Skeletal muscle cell (primary cell): Measurements from ENCODE around the gene CTSV.
"Not testable (repeated sequence)": the region's sequence is repeated elsewhere in the genome, so short reads cannot be mapped to it uniquely, and the experiment has no call there.

Experiments used
- DNase-seq: peaks from one replicate; pipeline ENCODE4 v3.0.0-alpha.2; 2010; ENCODE audit warnings: low read depth
- H3K4me3 ChIP-seq: 2 replicates; pipeline ENCODE4 v1.5.1; 2011; ENCODE audit warnings: low read depth, mild to moderate bottlenecking, control low read depth, low read length, moderate library complexity

Gene CTSV

GRCh38 chr9:97046228-97046627 is 7.3 kb upstream of the CTSV start:
- no peak for DNase-seq
- H3K4me3 ChIP-seq = no peak overlapping the region

- no peak for DNase-seq
Observed at GRCh38 chr9:97045300-97045699, 6.4 kb upstream of the CTSV start.

GRCh38 chr9:97041898-97042297 is 3.0 kb upstream of the CTSV start:
- no peak overlapping the region for H3K4me3 ChIP-seq
- DNase-seq = no peak

More at GRCh38 chr9:97045300-97045699, 6.4 kb upstream of the CTSV start:
- no peak overlapping the region for H3K4me3 ChIP-seq

- peak; percentile 18 for DNase-seq
- H3K4me3 ChIP-seq = peak overlapping the region; percentile 55
Observed at GRCh38 chr9:97039514-97039860, 545 bp upstream of the CTSV start.

- not testable (repeated sequence) for DNase-seq, H3K4me3 ChIP-seq
Observed at GRCh38 chr9:97023505-97023904, 15.4 kb downstream of the CTSV start.

- peak overlapping the region; percentile 49 for H3K4me3 ChIP-seq
- peak; percentile 12 for DNase-seq
Observed at GRCh38 chr9:97013151-97014132, 25.5 kb downstream of the CTSV start.

- peak overlapping the region; percentile 49 for H3K4me3 ChIP-seq
- not testable (repeated sequence) for DNase-seq
Observed at GRCh38 chr9:97012617-97013016, 26.3 kb downstream of the CTSV start.

- DNase-seq, H3K4me3 ChIP-seq: not testable (repeated sequence)
Observed at GRCh38 chr9:97002195-97002594, 36.7 kb downstream of the CTSV start.

GRCh38 chr9:97001338-97001737 is 37.6 kb downstream of the CTSV start:
- DNase-seq, H3K4me3 ChIP-seq: not testable (repeated sequence)

GRCh38 chr9:97000139-97000787 is 38.7 kb downstream of the CTSV start:
- DNase-seq = not testable (repeated sequence)

GRCh38 chr9:96999733-97000132 is 39.2 kb downstream of the CTSV start:
- H3K4me3 ChIP-seq, DNase-seq: not testable (repeated sequence)

More at GRCh38 chr9:97000139-97000787, 38.7 kb downstream of the CTSV start:
- not testable (repeated sequence) for H3K4me3 ChIP-seq

GRCh38 chr9:96997009-96997701 is 41.8 kb downstream of the CTSV start:
- not testable (repeated sequence) for H3K4me3 ChIP-seq, DNase-seq

- not testable (repeated sequence) for DNase-seq
Observed at GRCh38 chr9:96994531-96995016, 44.4 kb downstream of the CTSV start.

GRCh38 chr9:96992303-96992702 is 46.6 kb downstream of the CTSV start:
- DNase-seq, H3K4me3 ChIP-seq: not testable (repeated sequence)

More at GRCh38 chr9:96994531-96995016, 44.4 kb downstream of the CTSV start:
- H3K4me3 ChIP-seq = not testable (repeated sequence)

GRCh38 chr9:96989747-96990318 is 49.1 kb downstream of the CTSV start:
- DNase-seq, H3K4me3 ChIP-seq: not testable (repeated sequence)

- not testable (repeated sequence) for DNase-seq, H3K4me3 ChIP-seq
Observed at GRCh38 chr9:96984887-96985286, 54.1 kb downstream of the CTSV start.

- not testable (repeated sequence) for H3K4me3 ChIP-seq, DNase-seq
Observed at GRCh38 chr9:96984139-96984538, 54.8 kb downstream of the CTSV start.

GRCh38 chr9:96983496-96984122 is 55.3 kb downstream of the CTSV start:
- DNase-seq, H3K4me3 ChIP-seq: not testable (repeated sequence)
